C4-2B (cell line): Measurements from ENCODE around the gene THAP9.
"Not testable (repeated sequence)": the region's sequence is repeated elsewhere in the genome, so short reads cannot be mapped to it uniquely, and the experiment has no call there.

Experiments
- H3K27ac ChIP-seq: fragments of 450-650 bp; 2 replicates; pipeline ENCODE4 v1.5.1; 2017
- CTCF ChIP-seq: fragments of 450-650 bp; conservative IDR thresholded peaks from 2 replicates; pipeline ENCODE4 v1.5.1; 2017; ENCODE audit warnings: mild to moderate bottlenecking
- ZFX ChIP-seq: fragments of 450-650 bp; IDR thresholded peaks from 2 replicates; pipeline ENCODE4 v1.6.1; 2017

Gene THAP9

GRCh38 chr4:82865592-82865991, 34.9 kb upstream of the THAP9 start:
- no peak for TF ChIP-seq ZFX
- TF ChIP-seq CTCF, result no peak
- H3K27ac ChIP-seq, result no peak overlapping the region

- H3K27ac ChIP-seq, result not testable (repeated sequence)
These were observed 34.5 kb upstream of the THAP9 start for GRCh38 chr4:82866033-82866432.

GRCh38 chr4:82866706-82867385, 33.7 kb upstream of the THAP9 start:
- no peak overlapping the region for H3K27ac ChIP-seq
- no peak for TF ChIP-seq ZFX
- TF ChIP-seq CTCF, result no peak

- TF ChIP-seq ZFX (no peak), CTCF (no peak)
- H3K27ac ChIP-seq, result no peak overlapping the region
These were observed 32.0 kb upstream of the THAP9 start for GRCh38 chr4:82868572-82868971.

GRCh38 chr4:82885410-82885809, 15.1 kb upstream of the THAP9 start:
- TF ChIP-seq CTCF (no peak), ZFX (no peak)
- H3K27ac ChIP-seq, result no peak overlapping the region

- no peak overlapping the region for H3K27ac ChIP-seq
- TF ChIP-seq CTCF (no peak), ZFX (no peak)
These were observed 14.2 kb upstream of the THAP9 start for GRCh38 chr4:82886147-82886942.

GRCh38 chr4:82889287-82889686, 11.2 kb upstream of the THAP9 start:
- TF ChIP-seq ZFX (no peak), CTCF (no peak)
- H3K27ac ChIP-seq, result no peak overlapping the region
